Activated naive CD4-positive, alpha-beta T cell treated with anti-CD3 and anti-CD28 coated beads for 36 hours (primary cell): ENCODE results near the gene GRIK1. TPM values are rescaled to one million over a fixed set of nuclear protein-coding genes. Genes with fewer than 3 reads are reported as not detected.

Source experiments
- CTCF ChIA-PET: fragments of 350-600 bp; sonication (Branson Sonifier 250); formaldehyde crosslinking; loops from one replicate; lab custom pipeline; 2021; ENCODE audit warnings: antibody characterized with exemption; lab: Charles Lee
- DNase-seq: peaks from one replicate; pipeline ENCODE4 v3.0.0-alpha.2; 2020
- H3K27ac Mint-ChIP-seq: one replicate; pipeline ENCODE4 v1.8.0; 2021; ENCODE audit warnings: mild to moderate bottlenecking, mixed read lengths
- H3K27me3 Mint-ChIP-seq: one replicate; pipeline ENCODE4 v1.8.0; 2021; ENCODE audit warnings: low read depth, mixed read lengths
- H3K36me3 Mint-ChIP-seq: one replicate; pipeline ENCODE4 v1.8.0; 2021; ENCODE audit warnings: low read depth, mixed read lengths
- H3K4me1 Mint-ChIP-seq: one replicate; pipeline ENCODE4 v1.8.0; 2021; ENCODE audit warnings: low read depth, mixed read lengths
- H3K4me3 Mint-ChIP-seq: one replicate; pipeline ENCODE4 v1.8.0; 2021; ENCODE audit warnings: mild to moderate bottlenecking, moderate library complexity, mixed read lengths
- H3K9me3 Mint-ChIP-seq: one replicate; pipeline ENCODE4 v1.8.0; 2021; ENCODE audit warnings: mixed read lengths
- intact Hi-C: fragments of 100-400 bp; cut with micrococcal nuclease; formaldehyde crosslinking; loops from one replicate; pipeline ENCODE4 v1.15.1; 2023
- total RNA-seq, 2 experiments: library from RNA; stranded (reverse); gene quantifications; one replicate each; pipeline ENCODE4 v1.2.3, GENCODE V29; 2021

Gene GRIK1
- total RNA-seq, 2 experiments from 2014 or later, result not detected

DNA sequence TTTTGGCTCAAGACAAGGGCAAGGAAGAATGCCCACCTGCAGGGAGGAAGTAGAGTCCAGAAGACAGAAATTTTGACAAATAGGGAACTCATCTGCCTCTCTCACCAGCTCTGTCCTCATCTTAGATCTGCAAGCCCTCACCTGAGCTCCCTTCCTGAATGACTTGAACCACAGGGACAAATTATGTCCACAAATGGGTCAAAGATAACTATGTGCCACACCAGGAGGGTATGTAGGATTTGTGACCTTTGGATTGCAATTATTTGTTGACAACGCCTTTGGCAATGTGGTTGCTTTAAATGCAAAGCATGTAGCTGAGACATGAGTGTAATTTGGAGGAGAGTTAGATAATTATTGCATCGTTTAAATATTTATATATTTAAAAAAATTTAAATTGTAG is 79.5 kb downstream of the GRIK1 start:
- Mint-ChIP-seq H3K9me3 (no peaks in the 10 kb centered on the region), H3K4me3 (no peak overlapping the region), H3K27me3 (peaks cover 10% of the 10 kb centered on the region), H3K4me1 (no peaks in the 10 kb centered on the region), H3K36me3 (no peaks in the 10 kb centered on the region), H3K27ac (no peak overlapping the region)
- DNase-seq, result no peak
- intact Hi-C loops, result no loop called here
- CTCF ChIA-PET, result no interaction called here

- CTCF ChIA-PET, result no interaction called here
Observed at GRCh38 chr21:29857150-29857549, 82.6 kb downstream of the GRIK1 start.

GRCh38 chr21:29854795-29855194 is 85.0 kb downstream of the GRIK1 start:
- no peaks in the 10 kb centered on the region for H3K36me3 Mint-ChIP-seq
- H3K9me3 Mint-ChIP-seq, result no peaks in the 10 kb centered on the region
- intact Hi-C loops, result no loop called here
- H3K4me3 Mint-ChIP-seq, result no peak overlapping the region
- H3K27me3 Mint-ChIP-seq, result no peaks in the 10 kb centered on the region
- H3K27ac Mint-ChIP-seq, result no peak overlapping the region
- no peak for DNase-seq
- CTCF ChIA-PET, result interaction anchor here (0.9 kb wide), 1 partner anchor 191 kb away, joined by 3 read pairs; no protein-coding TSS in a partner anchor
- no peaks in the 10 kb centered on the region for H3K4me1 Mint-ChIP-seq

More at GRCh38 chr21:29857150-29857549, 82.6 kb downstream of the GRIK1 start:
- Mint-ChIP-seq H3K36me3 (no peaks in the 10 kb centered on the region), H3K4me1 (no peaks in the 10 kb centered on the region), H3K4me3 (no peak overlapping the region), H3K27ac (no peak overlapping the region), H3K27me3 (no peaks in the 10 kb centered on the region), H3K9me3 (no peaks in the 10 kb centered on the region)
- intact Hi-C loops, result no loop called here
- DNase-seq, result no peak

DNA sequence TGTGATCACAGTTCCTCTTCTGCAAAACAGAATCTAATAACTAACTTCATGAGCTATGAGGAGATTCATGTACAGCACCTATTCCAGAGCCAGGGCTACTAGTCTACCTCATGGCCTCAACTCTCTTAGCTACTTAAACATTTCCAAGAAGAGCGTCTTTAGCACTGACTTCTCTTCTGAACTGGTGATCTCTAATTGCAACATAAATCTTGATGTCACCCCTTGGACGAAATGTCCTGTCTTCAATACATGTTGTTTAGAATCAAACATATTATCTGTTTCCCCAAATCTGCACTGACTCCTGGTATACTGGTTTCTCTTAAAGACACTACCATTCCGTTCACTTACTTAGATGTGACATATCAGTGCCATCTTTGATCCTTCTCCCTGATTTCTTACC is 88.2 kb downstream of the GRIK1 start:
- CTCF ChIA-PET, result interaction anchor here (0.6 to 3.8 kb wide), 5 partner anchors 28 to 761 kb away, joined by 3 to 42 read pairs (median 3); no protein-coding TSS in a partner anchor

DNA sequence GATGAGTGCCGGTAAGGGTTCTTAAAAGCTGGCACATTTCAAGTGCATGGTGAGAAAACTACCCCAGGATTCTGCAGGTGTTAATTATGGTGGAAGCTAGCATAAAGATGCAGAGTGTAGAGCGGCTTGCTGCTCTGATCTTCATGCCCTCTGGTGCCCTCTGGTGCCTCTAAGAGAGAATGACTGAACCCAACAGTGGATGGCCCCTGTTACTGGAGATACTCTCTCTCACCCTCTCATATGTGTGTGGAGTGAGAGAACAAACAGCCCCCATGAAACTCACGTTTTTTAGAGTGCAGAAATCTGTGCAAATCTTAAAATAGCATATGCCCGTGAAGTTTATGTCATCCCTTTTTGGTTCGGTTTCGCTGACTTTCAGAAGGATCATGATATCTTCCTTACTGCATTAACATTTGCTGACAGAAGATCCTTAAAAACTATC is 90.0 kb downstream of the GRIK1 start:
- Mint-ChIP-seq H3K4me1 (no peaks in the 10 kb centered on the region), H3K4me3 (no peak overlapping the region), H3K9me3 (no peaks in the 10 kb centered on the region), H3K27me3 (peaks cover 6% of the 10 kb centered on the region), H3K36me3 (no peaks in the 10 kb centered on the region), H3K27ac (no peak overlapping the region)
- CTCF ChIA-PET, result interaction anchor here (0.6 to 3.8 kb wide), 16 partner anchors 9 to 476 kb away, joined by 3 to 42 read pairs (median 3); no protein-coding TSS in a partner anchor
- intact Hi-C loops, result loop anchor here (1.0 to 10.0 kb wide), 4 partner anchors 245 to 759 kb away; no protein-coding TSS in a partner anchor
- peak; percentile 66 for DNase-seq

More for the DNA sequence above, 88.2 kb downstream of the GRIK1 start:
- H3K4me1 Mint-ChIP-seq, result no peaks in the 10 kb centered on the region
- intact Hi-C loops, result no loop called here
- H3K27ac Mint-ChIP-seq, result no peak overlapping the region
- no peak overlapping the region for H3K4me3 Mint-ChIP-seq
- H3K9me3 Mint-ChIP-seq, result no peaks in the 10 kb centered on the region
- H3K27me3 Mint-ChIP-seq, result peaks cover 4% of the 10 kb centered on the region
- no peak for DNase-seq
- H3K36me3 Mint-ChIP-seq, result no peaks in the 10 kb centered on the region

GRCh38 chr21:29843804-29844203 is 96.0 kb downstream of the GRIK1 start:
- Mint-ChIP-seq H3K4me1 (no peaks in the 10 kb centered on the region), H3K36me3 (no peaks in the 10 kb centered on the region), H3K27me3 (peaks cover 16% of the 10 kb centered on the region), H3K4me3 (no peak overlapping the region), H3K27ac (no peak overlapping the region), H3K9me3 (no peaks in the 10 kb centered on the region)
- intact Hi-C loops, result loop anchor here (10.0 kb wide), 1 partner anchor 239 kb away; no protein-coding TSS in a partner anchor
- no peak for DNase-seq
- CTCF ChIA-PET, result interaction anchor here (0.7 kb wide), 1 partner anchor 185 kb away, joined by 4 read pairs; no protein-coding TSS in a partner anchor

GRCh38 chr21:29834617-29835016 is 105.2 kb downstream of the GRIK1 start:
- no peak overlapping the region for H3K4me3 Mint-ChIP-seq
- intact Hi-C loops, result no loop called here
- H3K36me3 Mint-ChIP-seq, result no peaks in the 10 kb centered on the region
- DNase-seq, result no peak
- peaks cover 2% of the 10 kb centered on the region for H3K9me3 Mint-ChIP-seq
- CTCF ChIA-PET, result interaction anchor here (0.8 kb wide), 1 partner anchor 14 kb away, joined by 3 read pairs; no protein-coding TSS in a partner anchor
- H3K27ac Mint-ChIP-seq, result no peak overlapping the region
- peaks cover 5% of the 10 kb centered on the region for H3K27me3 Mint-ChIP-seq
- H3K4me1 Mint-ChIP-seq, result no peaks in the 10 kb centered on the region

GRCh38 chr21:29832217-29832616 is 107.6 kb downstream of the GRIK1 start:
- H3K27ac Mint-ChIP-seq, result no peak overlapping the region
- H3K36me3 Mint-ChIP-seq, result no peaks in the 10 kb centered on the region
- intact Hi-C loops, result no loop called here
- CTCF ChIA-PET, result no interaction called here
- peaks cover 2% of the 10 kb centered on the region for H3K9me3 Mint-ChIP-seq
- no peak overlapping the region for H3K4me3 Mint-ChIP-seq
- H3K27me3 Mint-ChIP-seq, result peaks cover 4% of the 10 kb centered on the region
- no peak for DNase-seq
- no peaks in the 10 kb centered on the region for H3K4me1 Mint-ChIP-seq

DNA sequence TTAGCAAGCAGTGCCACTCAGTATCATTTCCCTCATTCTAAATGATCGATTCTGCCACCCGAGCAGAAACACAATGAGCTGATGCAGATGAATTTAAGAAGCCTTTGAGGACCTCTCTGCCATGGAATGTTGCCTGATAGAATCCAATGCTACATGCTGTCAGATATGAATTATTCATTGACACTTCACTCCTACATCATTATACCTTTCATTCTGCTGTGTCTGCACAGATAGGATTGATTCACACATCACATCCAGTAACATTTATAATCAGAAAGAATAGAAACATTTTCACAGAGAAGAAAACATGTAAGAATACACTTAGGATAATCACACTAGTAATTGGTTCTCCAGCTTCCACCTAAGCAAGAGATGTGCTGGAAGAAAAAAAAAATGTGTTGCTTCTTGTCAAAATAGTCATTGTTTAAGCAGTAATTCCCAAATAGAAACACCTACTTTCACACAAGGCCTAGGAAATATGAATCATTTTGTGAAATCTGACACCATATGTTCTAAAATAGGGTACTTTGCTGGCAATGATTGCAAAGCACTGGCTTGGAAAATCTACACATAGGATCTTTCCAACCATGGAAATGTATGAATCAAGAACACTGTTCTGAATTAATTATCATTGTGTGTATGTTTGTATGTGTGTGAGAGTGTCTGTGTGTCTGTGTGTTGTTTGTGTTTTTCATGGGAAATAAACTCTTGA is 110.1 kb downstream of the GRIK1 start:
- Mint-ChIP-seq H3K36me3 (no peaks in the 10 kb centered on the region), H3K27ac (no peak overlapping the region), H3K27me3 (peaks cover 4% of the 10 kb centered on the region), H3K4me1 (no peaks in the 10 kb centered on the region), H3K4me3 (no peak overlapping the region), H3K9me3 (peaks cover 2% of the 10 kb centered on the region)
- no peak for DNase-seq
- intact Hi-C loops, result no loop called here
- CTCF ChIA-PET, result no interaction called here

- Mint-ChIP-seq H3K36me3 (no peaks in the 10 kb centered on the region), H3K27ac (no peak overlapping the region), H3K9me3 (no peaks in the 10 kb centered on the region), H3K27me3 (peaks cover 4% of the 10 kb centered on the region), H3K4me1 (no peaks in the 10 kb centered on the region), H3K4me3 (no peak overlapping the region)
- DNase-seq, result no peak
- CTCF ChIA-PET, result no interaction called here
- intact Hi-C loops, result no loop called here
Observed at GRCh38 chr21:29827647-29828046, 112.1 kb downstream of the GRIK1 start.

DNA sequence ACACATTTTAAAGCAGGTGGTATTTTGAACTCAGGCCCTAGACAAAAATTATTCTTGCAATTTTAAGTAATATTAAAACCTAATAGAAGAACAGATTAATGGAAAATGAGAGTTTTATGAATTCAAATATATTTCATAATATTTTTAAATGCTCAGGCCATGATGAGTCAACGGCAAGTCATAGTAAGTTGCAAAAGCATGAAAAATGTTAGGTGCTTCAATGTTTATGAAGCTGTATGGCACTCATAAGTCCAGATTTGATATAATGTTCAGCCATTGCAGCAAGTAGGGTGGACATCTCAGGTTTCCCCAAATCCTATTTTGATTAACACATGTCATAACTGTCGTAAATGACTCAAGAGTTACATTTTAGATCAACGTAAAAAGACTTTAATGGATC is 112.6 kb downstream of the GRIK1 start:
- intact Hi-C loops, result no loop called here
- H3K27ac Mint-ChIP-seq, result no peak overlapping the region
- no peak for DNase-seq
- H3K4me3 Mint-ChIP-seq, result no peak overlapping the region
- H3K36me3 Mint-ChIP-seq, result no peaks in the 10 kb centered on the region
- no peaks in the 10 kb centered on the region for H3K9me3 Mint-ChIP-seq
- CTCF ChIA-PET, result no interaction called here
- H3K27me3 Mint-ChIP-seq, result peaks cover 4% of the 10 kb centered on the region
- no peaks in the 10 kb centered on the region for H3K4me1 Mint-ChIP-seq

- Mint-ChIP-seq H3K4me1 (no peaks in the 10 kb centered on the region), H3K4me3 (no peak overlapping the region), H3K27ac (no peak overlapping the region), H3K27me3 (no peaks in the 10 kb centered on the region), H3K36me3 (no peaks in the 10 kb centered on the region), H3K9me3 (no peaks in the 10 kb centered on the region)
- no peak for DNase-seq
- intact Hi-C loops, result no loop called here
- CTCF ChIA-PET, result no interaction called here
Observed at GRCh38 chr21:29826386-29826785, 113.4 kb downstream of the GRIK1 start.

- H3K4me3 Mint-ChIP-seq, result no peak overlapping the region
- no peaks in the 10 kb centered on the region for H3K27me3 Mint-ChIP-seq
- CTCF ChIA-PET, result no interaction called here
- DNase-seq, result no peak
- no peaks in the 10 kb centered on the region for H3K36me3 Mint-ChIP-seq
- intact Hi-C loops, result no loop called here
- H3K27ac Mint-ChIP-seq, result no peak overlapping the region
- H3K9me3 Mint-ChIP-seq, result no peaks in the 10 kb centered on the region
- H3K4me1 Mint-ChIP-seq, result no peaks in the 10 kb centered on the region
Observed at GRCh38 chr21:29825936-29826335, 113.9 kb downstream of the GRIK1 start.
